ENCODE results near the gene KIF26B. TPM values are rescaled to one million over a fixed set of nuclear protein-coding genes. Genes with fewer than 3 reads are reported as not detected.

Gene KIF26B
- total RNA-seq, 1 experiment from 2014 or later: 1.2 TPM

DNA sequence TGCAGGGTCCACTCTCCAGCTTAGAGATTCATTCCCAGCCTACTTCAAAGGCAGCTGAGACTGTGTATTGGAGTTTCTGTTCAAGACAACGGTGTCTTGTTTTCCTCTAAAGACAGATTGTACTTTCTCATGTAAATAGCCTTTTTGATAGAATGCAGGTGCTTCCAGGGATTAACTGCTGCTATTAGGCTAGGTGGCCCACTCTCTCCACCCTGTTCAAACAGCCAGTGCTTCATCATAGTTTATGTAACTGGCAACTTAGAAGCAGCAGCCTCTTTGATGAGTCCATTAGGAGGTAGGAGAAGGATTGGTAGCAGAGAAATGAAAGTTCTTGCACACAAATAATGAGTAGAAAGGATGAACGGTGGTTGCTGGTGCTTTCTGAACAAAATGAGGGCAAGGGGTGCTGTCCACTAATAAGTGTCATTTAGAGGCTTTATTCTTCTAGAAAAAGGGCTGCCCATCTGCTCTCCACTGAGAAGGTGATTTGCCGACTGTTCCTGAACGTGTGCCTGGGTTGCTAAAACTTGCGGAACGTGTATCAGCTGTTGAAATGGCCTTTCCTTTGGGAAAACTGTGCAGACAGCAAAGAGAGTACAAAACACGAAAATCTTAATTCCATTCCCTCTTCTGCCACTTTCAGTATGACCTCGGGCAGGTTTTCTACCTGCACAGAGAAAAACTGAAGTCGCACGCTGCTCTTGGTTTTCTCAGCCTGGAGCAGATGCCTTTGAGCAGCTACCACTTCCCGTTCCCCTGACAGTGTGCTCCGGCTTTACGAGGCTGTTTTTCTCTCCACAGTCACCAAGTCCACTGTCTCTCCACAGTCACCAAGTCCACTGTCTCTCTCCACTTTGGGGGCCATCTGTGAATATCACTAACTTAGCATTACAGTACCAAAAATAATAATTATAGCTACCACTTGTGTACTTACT lies 228.9 kb downstream of the KIF26B start:
- ChIA-PET POLR2A (no interaction called here), CTCF (interaction anchor here (1.2 to 3.7 kb wide), 3 partner anchors 227 to 231 kb away, joined by 5 to 14 read pairs (median 5); no protein-coding TSS in a partner anchor)
- TF ChIP-seq GRHL2 (CRISPR knock-in tag; IDR thresholded peaks at IDR 0.05; ENCODE audit: insufficient replicate concordance, severe bottlenecking): no peak
- TF ChIP-seq CREB1 (CRISPR knock-in tag; IDR thresholded peaks at IDR 0.05): no peak
- TF ChIP-seq, protein P1, sequence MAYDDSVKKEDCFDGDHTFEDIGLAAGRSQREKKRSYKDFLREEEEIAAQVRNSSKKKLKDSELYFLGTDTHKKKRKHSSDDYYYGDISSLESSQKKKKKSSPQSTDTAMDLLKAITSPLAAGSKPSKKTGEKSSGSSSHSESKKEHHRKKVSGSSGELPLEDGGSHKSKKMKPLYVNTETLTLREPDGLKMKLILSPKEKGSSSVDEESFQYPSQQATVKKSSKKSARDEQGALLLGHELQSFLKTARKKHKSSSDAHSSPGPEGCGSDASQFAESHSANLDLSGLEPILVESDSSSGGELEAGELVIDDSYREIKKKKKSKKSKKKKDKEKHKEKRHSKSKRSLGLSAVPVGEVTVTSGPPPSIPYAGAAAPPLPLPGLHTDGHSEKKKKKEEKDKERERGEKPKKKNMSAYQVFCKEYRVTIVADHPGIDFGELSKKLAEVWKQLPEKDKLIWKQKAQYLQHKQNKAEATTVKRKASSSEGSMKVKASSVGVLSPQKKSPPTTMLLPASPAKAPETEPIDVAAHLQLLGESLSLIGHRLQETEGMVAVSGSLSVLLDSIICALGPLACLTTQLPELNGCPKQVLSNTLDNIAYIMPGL (CRISPR knock-in tag; IDR thresholded peaks at IDR 0.05): no peak
- TF ChIP-seq, protein P2, sequence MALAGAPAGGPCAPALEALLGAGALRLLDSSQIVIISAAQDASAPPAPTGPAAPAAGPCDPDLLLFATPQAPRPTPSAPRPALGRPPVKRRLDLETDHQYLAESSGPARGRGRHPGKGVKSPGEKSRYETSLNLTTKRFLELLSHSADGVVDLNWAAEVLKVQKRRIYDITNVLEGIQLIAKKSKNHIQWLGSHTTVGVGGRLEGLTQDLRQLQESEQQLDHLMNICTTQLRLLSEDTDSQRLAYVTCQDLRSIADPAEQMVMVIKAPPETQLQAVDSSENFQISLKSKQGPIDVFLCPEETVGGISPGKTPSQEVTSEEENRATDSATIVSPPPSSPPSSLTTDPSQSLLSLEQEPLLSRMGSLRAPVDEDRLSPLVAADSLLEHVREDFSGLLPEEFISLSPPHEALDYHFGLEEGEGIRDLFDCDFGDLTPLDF (CRISPR knock-in tag; IDR thresholded peaks at IDR 0.05): no peak
- TF ChIP-seq, protein P3, sequence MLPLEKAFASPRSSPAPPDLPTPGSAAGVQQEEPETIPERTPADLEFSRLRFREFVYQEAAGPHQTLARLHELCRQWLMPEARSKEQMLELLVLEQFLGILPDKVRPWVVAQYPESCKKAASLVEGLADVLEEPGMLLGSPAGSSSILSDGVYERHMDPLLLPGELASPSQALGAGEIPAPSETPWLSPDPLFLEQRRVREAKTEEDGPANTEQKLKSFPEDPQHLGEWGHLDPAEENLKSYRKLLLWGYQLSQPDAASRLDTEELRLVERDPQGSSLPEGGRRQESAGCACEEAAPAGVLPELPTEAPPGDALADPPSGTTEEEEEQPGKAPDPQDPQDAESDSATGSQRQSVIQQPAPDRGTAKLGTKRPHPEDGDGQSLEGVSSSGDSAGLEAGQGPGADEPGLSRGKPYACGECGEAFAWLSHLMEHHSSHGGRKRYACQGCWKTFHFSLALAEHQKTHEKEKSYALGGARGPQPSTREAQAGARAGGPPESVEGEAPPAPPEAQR (CRISPR knock-in tag; IDR thresholded peaks at IDR 0.05): no peak
- no peak for TF ChIP-seq ZNF263 (CRISPR knock-in tag; IDR thresholded peaks at IDR 0.05; ENCODE audit: low read depth)
- no peak overlapping the region for H3K4me3 Mint-ChIP-seq
- H3K36me3 Mint-ChIP-seq: no peaks in the 10 kb centered on the region
- H3K9me3 Mint-ChIP-seq: peaks cover 4% of the 10 kb centered on the region; the same call in 1 of the 2 replicates
- H3K27me3 Mint-ChIP-seq (ENCODE audit: low read depth): no peaks in the 10 kb centered on the region; the same call in 1 of the 2 replicates
- H3K4me1 Mint-ChIP-seq: peaks cover 35% of the 10 kb centered on the region
- ATAC-seq: peak; percentile 21; the same call in 1 of the 2 replicates
- no peak for DNase-seq (ENCODE audit: low spot score)
- peak overlapping the region; percentile 38 for H3K27ac Mint-ChIP-seq

DNA sequence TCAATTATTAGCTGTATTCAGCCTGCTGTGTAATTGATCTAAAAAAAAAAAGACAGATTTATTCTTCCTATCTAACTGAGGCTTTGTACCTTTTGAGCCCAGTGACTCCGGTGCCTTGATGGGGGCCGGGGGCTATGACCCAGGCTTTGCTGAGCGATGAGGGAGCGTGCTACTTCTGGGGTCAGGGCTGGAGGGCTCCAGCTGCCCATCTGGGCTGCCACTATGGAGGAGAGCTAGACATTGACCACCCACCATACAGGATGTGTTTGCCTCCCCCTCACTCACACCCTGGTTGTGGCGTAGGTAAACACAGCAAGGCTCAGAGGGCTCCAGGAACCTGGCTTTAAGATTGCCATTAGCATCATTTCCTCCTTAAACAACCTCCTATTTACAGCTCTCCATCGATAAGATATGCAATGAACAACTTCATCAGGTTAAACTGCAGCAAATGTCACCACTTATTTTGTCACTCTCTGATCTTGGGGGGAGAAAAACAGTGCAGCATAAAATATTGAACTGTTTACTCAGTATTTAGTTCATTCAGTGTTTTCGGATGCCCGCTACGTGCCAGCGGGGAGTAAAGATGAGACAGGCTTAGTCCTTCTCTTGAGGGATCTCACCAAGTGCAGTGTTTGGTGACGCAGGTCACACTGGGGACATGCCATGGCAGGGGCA lies 231.6 kb downstream of the KIF26B start:
- CTCF ChIA-PET: interaction anchor here (0.6 to 3.7 kb wide), 2 partner anchors 176 to 230 kb away, joined by 3 to 14 read pairs; no protein-coding TSS in a partner anchor
- H3K36me3 Mint-ChIP-seq: no peaks in the 10 kb centered on the region
- H3K4me3 Mint-ChIP-seq: no peak overlapping the region
- H3K27ac Mint-ChIP-seq: peak overlapping the region; percentile 27; the same call in 1 of the 2 replicates
- TF ChIP-seq, protein P3 (CRISPR knock-in tag; IDR thresholded peaks at IDR 0.05): no peak
- TF ChIP-seq, protein P4, sequence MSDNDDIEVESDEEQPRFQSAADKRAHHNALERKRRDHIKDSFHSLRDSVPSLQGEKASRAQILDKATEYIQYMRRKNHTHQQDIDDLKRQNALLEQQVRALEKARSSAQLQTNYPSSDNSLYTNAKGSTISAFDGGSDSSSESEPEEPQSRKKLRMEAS (CRISPR knock-in tag; IDR thresholded peaks at IDR 0.05): no peak
- TF ChIP-seq, protein P5, sequence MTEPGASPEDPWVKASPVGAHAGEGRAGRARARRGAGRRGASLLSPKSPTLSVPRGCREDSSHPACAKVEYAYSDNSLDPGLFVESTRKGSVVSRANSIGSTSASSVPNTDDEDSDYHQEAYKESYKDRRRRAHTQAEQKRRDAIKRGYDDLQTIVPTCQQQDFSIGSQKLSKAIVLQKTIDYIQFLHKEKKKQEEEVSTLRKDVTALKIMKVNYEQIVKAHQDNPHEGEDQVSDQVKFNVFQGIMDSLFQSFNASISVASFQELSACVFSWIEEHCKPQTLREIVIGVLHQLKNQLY (CRISPR knock-in tag; IDR thresholded peaks at IDR 0.05): no peak
- TF ChIP-seq, protein P6, sequence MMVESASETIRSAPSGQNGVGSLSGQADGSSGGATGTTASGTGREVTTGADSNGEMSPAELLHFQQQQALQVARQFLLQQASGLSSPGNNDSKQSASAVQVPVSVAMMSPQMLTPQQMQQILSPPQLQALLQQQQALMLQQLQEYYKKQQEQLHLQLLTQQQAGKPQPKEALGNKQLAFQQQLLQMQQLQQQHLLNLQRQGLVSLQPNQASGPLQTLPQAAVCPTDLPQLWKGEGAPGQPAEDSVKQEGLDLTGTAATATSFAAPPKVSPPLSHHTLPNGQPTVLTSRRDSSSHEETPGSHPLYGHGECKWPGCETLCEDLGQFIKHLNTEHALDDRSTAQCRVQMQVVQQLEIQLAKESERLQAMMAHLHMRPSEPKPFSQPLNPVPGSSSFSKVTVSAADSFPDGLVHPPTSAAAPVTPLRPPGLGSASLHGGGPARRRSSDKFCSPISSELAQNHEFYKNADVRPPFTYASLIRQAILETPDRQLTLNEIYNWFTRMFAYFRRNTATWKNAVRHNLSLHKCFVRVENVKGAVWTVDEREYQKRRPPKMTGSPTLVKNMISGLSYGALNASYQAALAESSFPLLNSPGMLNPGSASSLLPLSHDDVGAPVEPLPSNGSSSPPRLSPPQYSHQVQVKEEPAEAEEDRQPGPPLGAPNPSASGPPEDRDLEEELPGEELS (CRISPR knock-in tag; IDR thresholded peaks at IDR 0.05): no peak
- TF ChIP-seq ZNF121 (CRISPR knock-in tag; IDR thresholded peaks at IDR 0.05): no peak
- no peak for TF ChIP-seq GTF2I (CRISPR knock-in tag; conservative IDR thresholded peaks at IDR 0.05)
- no peak for TF ChIP-seq RELA (CRISPR knock-in tag; IDR thresholded peaks at IDR 0.05; ENCODE audit: borderline replicate concordance)
- TF ChIP-seq SP1 (CRISPR knock-in tag; conservative IDR thresholded peaks at IDR 0.05): no peak
- TF ChIP-seq, protein P7, sequence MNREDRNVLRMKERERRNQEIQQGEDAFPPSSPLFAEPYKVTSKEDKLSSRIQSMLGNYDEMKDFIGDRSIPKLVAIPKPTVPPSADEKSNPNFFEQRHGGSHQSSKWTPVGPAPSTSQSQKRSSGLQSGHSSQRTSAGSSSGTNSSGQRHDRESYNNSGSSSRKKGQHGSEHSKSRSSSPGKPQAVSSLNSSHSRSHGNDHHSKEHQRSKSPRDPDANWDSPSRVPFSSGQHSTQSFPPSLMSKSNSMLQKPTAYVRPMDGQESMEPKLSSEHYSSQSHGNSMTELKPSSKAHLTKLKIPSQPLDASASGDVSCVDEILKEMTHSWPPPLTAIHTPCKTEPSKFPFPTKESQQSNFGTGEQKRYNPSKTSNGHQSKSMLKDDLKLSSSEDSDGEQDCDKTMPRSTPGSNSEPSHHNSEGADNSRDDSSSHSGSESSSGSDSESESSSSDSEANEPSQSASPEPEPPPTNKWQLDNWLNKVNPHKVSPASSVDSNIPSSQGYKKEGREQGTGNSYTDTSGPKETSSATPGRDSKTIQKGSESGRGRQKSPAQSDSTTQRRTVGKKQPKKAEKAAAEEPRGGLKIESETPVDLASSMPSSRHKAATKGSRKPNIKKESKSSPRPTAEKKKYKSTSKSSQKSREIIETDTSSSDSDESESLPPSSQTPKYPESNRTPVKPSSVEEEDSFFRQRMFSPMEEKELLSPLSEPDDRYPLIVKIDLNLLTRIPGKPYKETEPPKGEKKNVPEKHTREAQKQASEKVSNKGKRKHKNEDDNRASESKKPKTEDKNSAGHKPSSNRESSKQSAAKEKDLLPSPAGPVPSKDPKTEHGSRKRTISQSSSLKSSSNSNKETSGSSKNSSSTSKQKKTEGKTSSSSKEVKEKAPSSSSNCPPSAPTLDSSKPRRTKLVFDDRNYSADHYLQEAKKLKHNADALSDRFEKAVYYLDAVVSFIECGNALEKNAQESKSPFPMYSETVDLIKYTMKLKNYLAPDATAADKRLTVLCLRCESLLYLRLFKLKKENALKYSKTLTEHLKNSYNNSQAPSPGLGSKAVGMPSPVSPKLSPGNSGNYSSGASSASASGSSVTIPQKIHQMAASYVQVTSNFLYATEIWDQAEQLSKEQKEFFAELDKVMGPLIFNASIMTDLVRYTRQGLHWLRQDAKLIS (CRISPR knock-in tag; IDR thresholded peaks at IDR 0.05; ENCODE audit: borderline replicate concordance): no peak
- no peak for TF ChIP-seq NFE2L1 (CRISPR knock-in tag; IDR thresholded peaks at IDR 0.05)
- TF ChIP-seq PRRX2 (CRISPR knock-in tag; IDR thresholded peaks at IDR 0.05): no peak
- no peak for TF ChIP-seq CBFB (CRISPR knock-in tag; IDR thresholded peaks at IDR 0.05; ENCODE audit: low read depth)
- TF ChIP-seq ZNF396 (CRISPR knock-in tag; IDR thresholded peaks at IDR 0.05; ENCODE audit: borderline replicate concordance): no peak
- TF ChIP-seq SMAD3 (CRISPR knock-in tag; IDR thresholded peaks at IDR 0.05; ENCODE audit: borderline replicate concordance): no peak
- ATAC-seq (no peak), DNase-seq (ENCODE audit: low spot score) (no peak)
- POLR2A ChIA-PET: no interaction called here
- H3K9me3 Mint-ChIP-seq: no peaks in the 10 kb centered on the region
- H3K27me3 Mint-ChIP-seq (ENCODE audit: low read depth): no peaks in the 10 kb centered on the region
- peaks cover 25% of the 10 kb centered on the region for H3K4me1 Mint-ChIP-seq
